HG03520 (cell line): ENCODE results near the gene INSRR.

Experiments used
- ATAC-seq: cut with Tn5 transposase; IDR thresholded peaks from one replicate; pipeline ENCODE4 v1.9.1; 2021; ENCODE audit warnings: mild to moderate bottlenecking, moderate library complexity; ENCODE audit not compliant: unreplicated experiment

The INSRR gene

GRCh38 chr1:156858959-156859522 lies at the start of gene INSRR:
Gene INSRR (minus strand): TSS chr1:156859117. CDS start chr1:156858621, 496 bp downstream.
- ATAC-seq, result no peak

GRCh38 chr1:156908541-156908940 lies 49.6 kb upstream of the INSRR start:
- ATAC-seq, result no peak

- ATAC-seq, result no peak
These were observed 47.4 kb upstream of the INSRR start for GRCh38 chr1:156906206-156906906.

GRCh38 chr1:156905651-156906050 lies 46.7 kb upstream of the INSRR start:
- no peak for ATAC-seq

GRCh38 chr1:156905176-156905575 lies 46.3 kb upstream of the INSRR start:
- ATAC-seq, result no peak

GRCh38 chr1:156904187-156904959 lies 45.5 kb upstream of the INSRR start:
- no peak for ATAC-seq

- ATAC-seq, result no peak
These were observed 44.6 kb upstream of the INSRR start for GRCh38 chr1:156903328-156904091.

- no peak for ATAC-seq
These were observed 43.3 kb upstream of the INSRR start for GRCh38 chr1:156901966-156902915.

GRCh38 chr1:156901590-156901900 lies 42.6 kb upstream of the INSRR start:
- ATAC-seq, result no peak

GRCh38 chr1:156900896-156901589 lies 42.1 kb upstream of the INSRR start:
- ATAC-seq, result no peak

GRCh38 chr1:156899956-156900718 lies 41.2 kb upstream of the INSRR start:
- no peak for ATAC-seq

GRCh38 chr1:156898971-156899664 lies 40.2 kb upstream of the INSRR start:
- no peak for ATAC-seq

- ATAC-seq, result no peak
These were observed 39.2 kb upstream of the INSRR start for GRCh38 chr1:156898161-156898566.

- ATAC-seq, result no peak
These were observed 38.3 kb upstream of the INSRR start for GRCh38 chr1:156897078-156897825.

GRCh38 chr1:156896490-156897033 lies 37.6 kb upstream of the INSRR start:
- ATAC-seq, result no peak

GRCh38 chr1:156895927-156896326 lies 37.0 kb upstream of the INSRR start:
- no peak for ATAC-seq

GRCh38 chr1:156895455-156895812 lies 36.5 kb upstream of the INSRR start:
- no peak for ATAC-seq
